Neutrophil (primary cell): ENCODE measurements around the gene AKAP12.

ENCODE experiments used
- H3K27ac ChIP-seq: fragments of 200-600 bp; sonication (generic); 2 replicates; pipeline ENCODE4 v1.5.1; 2016; ENCODE audit warnings: mild to moderate bottlenecking, moderate library complexity
- H3K27me3 ChIP-seq: fragments of 200-600 bp; sonication (generic); 2 replicates; pipeline ENCODE4 v1.6.0; 2016; ENCODE audit warnings: mild to moderate bottlenecking
- H3K36me3 ChIP-seq: fragments of 200-600 bp; sonication (generic); 2 replicates; pipeline ENCODE4 v1.5.1; 2017
- H3K4me1 ChIP-seq, 2 experiments: fragments of 200-600 bp in 1 of 2; sonication (generic) in 1 of 2; 1 replicate in 1 of 2; 2 replicates in 1 of 2; pipeline versions ENCODE4 v1.5.1 to v1.6.1; 2013 to 2016; ENCODE audit warnings: low read depth in 1 of 2, low read length in 1 of 2, mild to moderate bottlenecking in 1 of 2, moderate library complexity in 1 of 2; ENCODE audit not compliant: control insufficient read depth in 1 of 2, insufficient read depth in 1 of 2
- H3K4me3 ChIP-seq, 2 experiments: fragments of 200-600 bp in 1 of 2; sonication (generic) in 1 of 2; 1 replicate in 1 of 2; 2 replicates in 1 of 2; pipeline ENCODE4 v1.5.1; 2013 to 2016; ENCODE audit warnings: low read depth in 1 of 2, low read length in 1 of 2, mild to moderate bottlenecking in 1 of 2, moderate library complexity in 1 of 2
- H3K9me3 ChIP-seq: fragments of 200-600 bp; sonication (generic); 2 replicates; pipeline ENCODE4 v1.5.1; 2016
- TF ChIP-seq, protein P1 (sequence below): fragments of 200-600 bp; sonication (generic); IDR thresholded peaks from 2 replicates; pipeline ENCODE4 v1.5.1; 2016; ENCODE audit warnings: antibody characterized with exemption

AKAP12 gene

GRCh38 chr6:151320140-151320539, 80.4 kb downstream of the AKAP12 start:
- TF ChIP-seq, protein P1, sequence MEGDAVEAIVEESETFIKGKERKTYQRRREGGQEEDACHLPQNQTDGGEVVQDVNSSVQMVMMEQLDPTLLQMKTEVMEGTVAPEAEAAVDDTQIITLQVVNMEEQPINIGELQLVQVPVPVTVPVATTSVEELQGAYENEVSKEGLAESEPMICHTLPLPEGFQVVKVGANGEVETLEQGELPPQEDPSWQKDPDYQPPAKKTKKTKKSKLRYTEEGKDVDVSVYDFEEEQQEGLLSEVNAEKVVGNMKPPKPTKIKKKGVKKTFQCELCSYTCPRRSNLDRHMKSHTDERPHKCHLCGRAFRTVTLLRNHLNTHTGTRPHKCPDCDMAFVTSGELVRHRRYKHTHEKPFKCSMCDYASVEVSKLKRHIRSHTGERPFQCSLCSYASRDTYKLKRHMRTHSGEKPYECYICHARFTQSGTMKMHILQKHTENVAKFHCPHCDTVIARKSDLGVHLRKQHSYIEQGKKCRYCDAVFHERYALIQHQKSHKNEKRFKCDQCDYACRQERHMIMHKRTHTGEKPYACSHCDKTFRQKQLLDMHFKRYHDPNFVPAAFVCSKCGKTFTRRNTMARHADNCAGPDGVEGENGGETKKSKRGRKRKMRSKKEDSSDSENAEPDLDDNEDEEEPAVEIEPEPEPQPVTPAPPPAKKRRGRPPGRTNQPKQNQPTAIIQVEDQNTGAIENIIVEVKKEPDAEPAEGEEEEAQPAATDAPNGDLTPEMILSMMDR: no peak
- H3K4me1 ChIP-seq: peaks cover 9 to 10% of the 10 kb centered on the region in 2 experiments
- no peak overlapping the region for H3K4me3 ChIP-seq
- H3K27me3 ChIP-seq: peaks cover 11% of the 10 kb centered on the region
- peaks cover 11% of the 10 kb centered on the region for H3K9me3 ChIP-seq
- no peaks in the 10 kb centered on the region for H3K36me3 ChIP-seq
- H3K27ac ChIP-seq: no peak overlapping the region

- no peaks in the 10 kb centered on the region for H3K36me3 ChIP-seq
- H3K4me1 ChIP-seq: peaks cover 19 to 20% of the 10 kb centered on the region in 2 experiments
- TF ChIP-seq, protein P1: no peak
- H3K4me3 ChIP-seq: no peak overlapping the region
- no peak overlapping the region for H3K27ac ChIP-seq
- H3K9me3 ChIP-seq: no peaks in the 10 kb centered on the region
- peaks cover 24% of the 10 kb centered on the region for H3K27me3 ChIP-seq
Observed at GRCh38 chr6:151321438-151321837, 81.7 kb downstream of the AKAP12 start.

- Histone ChIP-seq H3K27me3 (peaks cover 35% of the 10 kb centered on the region), H3K4me1 (peaks cover 19 to 20% of the 10 kb centered on the region in 2 experiments), H3K4me3 (no peak overlapping the region), H3K27ac (no peak overlapping the region), H3K36me3 (no peaks in the 10 kb centered on the region), H3K9me3 (no peaks in the 10 kb centered on the region)
- TF ChIP-seq, protein P1: no peak
Observed at GRCh38 chr6:151322570-151322969, 82.8 kb downstream of the AKAP12 start.

GRCh38 chr6:151323791-151324487, 84.2 kb downstream of the AKAP12 start:
- H3K4me3 ChIP-seq: no peak overlapping the region
- no peaks in the 10 kb centered on the region for H3K36me3 ChIP-seq
- H3K27me3 ChIP-seq: peaks cover 48% of the 10 kb centered on the region
- H3K4me1 ChIP-seq: peaks cover 19 to 20% of the 10 kb centered on the region in 2 experiments
- no peaks in the 10 kb centered on the region for H3K9me3 ChIP-seq
- no peak overlapping the region for H3K27ac ChIP-seq
- TF ChIP-seq, protein P1: peak; percentile 92

DNA sequence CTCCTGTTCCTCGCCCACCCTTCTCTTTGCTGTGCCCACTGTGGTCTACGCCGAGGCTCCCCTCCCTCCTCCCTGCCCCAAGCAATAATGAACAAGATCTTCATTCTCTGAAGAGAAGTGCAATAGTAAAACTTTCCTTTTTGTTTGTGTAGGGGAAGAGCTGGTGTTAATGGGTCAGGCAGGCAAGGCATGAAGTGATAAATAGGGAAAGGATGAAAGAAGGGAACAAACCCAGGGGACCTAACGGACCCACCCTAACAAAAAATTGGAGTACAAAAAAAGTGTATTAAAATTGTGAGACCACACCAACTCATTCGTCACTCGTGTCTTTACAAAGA, 84.7 kb downstream of the AKAP12 start:
- Histone ChIP-seq H3K27me3 (peaks cover 53% of the 10 kb centered on the region), H3K4me1 (peaks cover 19 to 20% of the 10 kb centered on the region in 2 experiments), H3K4me3 (no peak overlapping the region), H3K9me3 (no peaks in the 10 kb centered on the region), H3K36me3 (no peaks in the 10 kb centered on the region), H3K27ac (no peak overlapping the region)
- TF ChIP-seq, protein P1: no peak
